Fibroblast of pulmonary artery (primary cell): ENCODE results near the gene SNPH.

Source experiments
- DNase-seq: peaks from one replicate; pipeline ENCODE4 v3.0.0-alpha.2; 2010; ENCODE audit warnings: low read depth
- H3K4me3 ChIP-seq: replicated peaks from 2 replicates; pipeline ENCODE4 v1.5.1; 2011; ENCODE audit warnings: low read depth, mild to moderate bottlenecking, control low read depth, low read length, moderate library complexity
- TF ChIP-seq, protein P1 (sequence below): IDR thresholded peaks from 2 replicates; pipeline ENCODE4 v1.5.1; 2011; ENCODE audit warnings: mild to moderate bottlenecking, control low read depth, low read length, inconsistent platforms; ENCODE audit errors: missing control alignments

SNPH gene

DNA sequence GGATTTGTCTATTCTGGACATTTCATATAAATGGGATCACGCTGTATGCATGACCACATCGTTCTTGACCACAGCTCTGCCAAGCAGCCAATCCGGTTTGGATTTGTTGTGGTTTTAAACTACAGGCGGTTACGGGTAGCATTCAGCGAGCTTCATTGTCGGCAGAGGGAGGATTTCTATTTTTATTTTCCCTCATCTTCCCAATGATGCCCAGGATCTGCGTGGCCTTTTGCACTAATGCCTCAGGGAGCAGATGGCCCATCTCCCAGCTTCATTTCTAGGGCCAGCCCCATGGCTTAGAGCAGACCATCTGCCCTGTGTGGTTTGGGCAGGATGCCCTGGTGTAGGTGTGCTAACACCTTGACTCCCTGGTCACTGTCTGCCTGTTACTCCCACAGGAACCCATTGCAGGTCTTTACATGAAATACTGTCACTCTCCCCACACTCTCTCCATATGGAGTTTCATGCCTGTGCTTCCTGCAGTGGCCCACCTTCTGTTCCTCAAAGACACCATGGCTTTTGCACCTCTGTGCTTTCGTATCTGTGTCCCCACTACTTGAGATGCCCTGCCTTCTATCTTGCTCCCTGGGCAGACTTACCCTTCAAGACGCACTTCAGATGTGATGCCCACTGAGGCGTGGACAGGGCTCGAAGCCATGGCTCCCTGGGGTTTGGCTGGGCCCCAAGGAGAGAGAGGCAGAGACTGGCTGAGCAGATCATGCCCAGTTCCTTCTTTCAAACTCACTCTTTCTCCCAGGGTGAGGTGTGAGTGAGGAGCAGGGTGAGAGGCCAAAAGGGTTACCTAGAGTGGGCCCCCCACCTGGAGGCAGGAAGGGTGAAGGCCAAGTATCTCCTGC lies 36.8 kb downstream of the SNPH start:
- no peak overlapping the region for H3K4me3 ChIP-seq
- no peak for DNase-seq
- TF ChIP-seq, protein P1, sequence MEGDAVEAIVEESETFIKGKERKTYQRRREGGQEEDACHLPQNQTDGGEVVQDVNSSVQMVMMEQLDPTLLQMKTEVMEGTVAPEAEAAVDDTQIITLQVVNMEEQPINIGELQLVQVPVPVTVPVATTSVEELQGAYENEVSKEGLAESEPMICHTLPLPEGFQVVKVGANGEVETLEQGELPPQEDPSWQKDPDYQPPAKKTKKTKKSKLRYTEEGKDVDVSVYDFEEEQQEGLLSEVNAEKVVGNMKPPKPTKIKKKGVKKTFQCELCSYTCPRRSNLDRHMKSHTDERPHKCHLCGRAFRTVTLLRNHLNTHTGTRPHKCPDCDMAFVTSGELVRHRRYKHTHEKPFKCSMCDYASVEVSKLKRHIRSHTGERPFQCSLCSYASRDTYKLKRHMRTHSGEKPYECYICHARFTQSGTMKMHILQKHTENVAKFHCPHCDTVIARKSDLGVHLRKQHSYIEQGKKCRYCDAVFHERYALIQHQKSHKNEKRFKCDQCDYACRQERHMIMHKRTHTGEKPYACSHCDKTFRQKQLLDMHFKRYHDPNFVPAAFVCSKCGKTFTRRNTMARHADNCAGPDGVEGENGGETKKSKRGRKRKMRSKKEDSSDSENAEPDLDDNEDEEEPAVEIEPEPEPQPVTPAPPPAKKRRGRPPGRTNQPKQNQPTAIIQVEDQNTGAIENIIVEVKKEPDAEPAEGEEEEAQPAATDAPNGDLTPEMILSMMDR: no peak

DNA sequence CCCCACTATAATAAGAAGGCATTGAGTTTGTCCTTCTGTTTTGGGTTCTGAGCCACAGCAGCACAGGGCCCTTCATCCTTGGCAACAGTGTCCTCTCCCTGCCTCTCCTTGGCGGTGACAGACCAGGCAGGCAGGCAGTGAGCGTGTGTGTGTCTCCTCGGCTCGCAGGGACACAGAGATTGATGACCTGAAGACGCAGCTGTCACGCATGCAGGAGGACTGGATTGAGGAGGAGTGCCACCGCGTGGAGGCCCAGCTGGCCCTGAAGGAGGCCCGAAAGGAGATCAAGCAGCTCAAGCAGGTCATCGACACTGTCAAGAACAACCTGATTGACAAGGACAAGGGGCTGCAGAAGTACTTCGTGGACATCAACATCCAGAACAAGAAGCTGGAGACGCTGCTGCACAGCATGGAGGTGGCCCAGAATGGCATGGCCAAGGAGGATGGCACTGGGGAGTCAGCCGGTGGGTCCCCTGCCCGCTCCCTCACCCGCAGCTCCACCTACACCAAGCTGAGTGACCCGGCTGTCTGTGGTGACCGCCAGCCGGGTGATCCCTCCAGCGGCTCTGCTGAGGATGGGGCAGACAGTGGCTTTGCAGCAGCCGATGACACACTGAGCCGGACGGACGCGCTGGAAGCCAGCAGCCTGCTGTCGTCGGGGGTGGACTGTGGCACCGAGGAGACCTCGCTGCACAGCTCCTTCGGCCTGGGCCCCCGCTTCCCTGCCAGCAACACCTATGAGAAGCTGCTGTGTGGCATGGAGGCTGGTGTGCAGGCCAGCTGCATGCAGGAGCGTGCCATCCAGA lies 38.8 kb downstream of the SNPH start:
- no peak for DNase-seq
- TF ChIP-seq, protein P1: no peak
- H3K4me3 ChIP-seq: no peak overlapping the region

DNA sequence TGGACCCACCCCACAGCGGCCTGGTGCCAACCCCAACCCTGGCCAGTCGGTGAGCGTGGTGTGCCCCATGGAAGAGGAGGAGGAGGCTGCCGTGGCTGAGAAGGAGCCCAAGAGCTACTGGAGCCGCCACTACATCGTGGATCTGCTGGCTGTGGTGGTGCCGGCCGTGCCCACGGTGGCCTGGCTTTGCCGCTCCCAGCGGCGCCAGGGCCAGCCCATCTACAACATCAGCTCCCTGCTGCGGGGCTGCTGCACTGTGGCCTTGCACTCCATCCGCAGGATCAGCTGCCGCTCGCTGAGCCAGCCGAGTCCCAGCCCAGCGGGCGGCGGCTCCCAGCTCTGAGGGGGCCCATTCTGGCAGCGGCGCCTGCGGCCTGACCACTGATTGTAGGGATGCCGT lies 39.6 kb downstream of the SNPH start:
- no peak overlapping the region for H3K4me3 ChIP-seq
- no peak for DNase-seq
- TF ChIP-seq, protein P1: no peak

DNA sequence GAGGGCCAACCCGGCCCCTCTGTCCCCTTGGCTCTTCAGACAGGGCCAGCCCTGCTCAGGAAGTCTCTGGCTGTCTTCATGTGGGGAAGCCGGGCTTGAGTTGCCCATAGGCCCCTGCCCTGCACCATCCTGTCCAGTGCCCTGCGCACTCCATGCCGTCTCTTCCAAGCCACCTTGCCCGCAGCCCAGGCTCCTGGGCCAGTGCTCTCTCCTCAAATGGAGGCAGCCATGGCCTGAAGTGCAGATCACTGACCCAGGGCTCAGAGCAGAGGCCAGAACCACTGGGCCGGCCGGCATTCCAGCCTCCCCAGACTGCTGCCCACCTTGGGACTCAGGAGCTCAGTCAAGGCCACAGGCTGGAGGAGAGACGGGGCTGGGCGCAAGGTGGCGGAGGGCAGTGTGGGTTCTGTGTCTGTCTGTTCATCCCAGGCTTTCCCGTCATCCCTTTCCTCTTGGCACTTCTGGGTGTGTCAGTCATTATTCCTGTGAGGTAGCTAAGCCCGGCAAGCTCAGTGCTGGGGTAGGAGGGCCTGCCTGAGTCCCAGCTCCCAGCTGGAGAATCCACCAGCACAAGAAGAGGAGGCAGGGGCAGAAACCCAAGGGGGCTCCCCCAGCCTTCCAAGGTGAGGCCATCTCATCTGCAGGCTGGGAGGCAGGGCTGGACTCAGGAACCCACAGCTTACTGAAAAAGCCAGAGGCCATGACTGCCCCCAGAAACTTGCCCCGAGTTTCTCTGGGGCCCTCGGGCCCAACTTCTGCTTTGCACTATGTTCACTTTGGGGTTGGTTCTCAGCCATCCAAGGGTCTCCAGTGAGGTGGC lies 40.4 kb downstream of the SNPH start:
- no peak overlapping the region for H3K4me3 ChIP-seq
- no peak for DNase-seq
- TF ChIP-seq, protein P1: no peak

DNA sequence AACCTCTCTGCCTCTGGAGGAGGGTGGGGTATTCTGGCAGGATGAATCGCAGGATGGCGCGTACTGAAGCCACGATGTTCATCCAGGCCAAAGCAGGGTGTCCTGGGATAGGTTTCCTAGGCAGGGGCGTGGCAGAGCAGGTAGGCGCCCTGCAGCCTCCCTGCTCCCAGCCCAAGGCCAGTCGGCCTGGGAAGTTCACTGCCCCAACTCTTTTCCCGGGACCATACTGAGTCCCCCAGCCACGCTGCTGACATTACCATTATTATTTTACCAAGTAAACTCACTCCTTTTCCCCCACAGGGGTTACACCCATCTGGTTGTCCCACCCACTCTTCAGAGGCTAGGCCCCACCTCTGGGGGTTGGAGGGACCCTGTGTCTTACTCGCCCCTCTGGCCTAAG lies 41.1 kb downstream of the SNPH start:
- TF ChIP-seq, protein P1: no peak
- DNase-seq: no peak
- H3K4me3 ChIP-seq: no peak overlapping the region

DNA sequence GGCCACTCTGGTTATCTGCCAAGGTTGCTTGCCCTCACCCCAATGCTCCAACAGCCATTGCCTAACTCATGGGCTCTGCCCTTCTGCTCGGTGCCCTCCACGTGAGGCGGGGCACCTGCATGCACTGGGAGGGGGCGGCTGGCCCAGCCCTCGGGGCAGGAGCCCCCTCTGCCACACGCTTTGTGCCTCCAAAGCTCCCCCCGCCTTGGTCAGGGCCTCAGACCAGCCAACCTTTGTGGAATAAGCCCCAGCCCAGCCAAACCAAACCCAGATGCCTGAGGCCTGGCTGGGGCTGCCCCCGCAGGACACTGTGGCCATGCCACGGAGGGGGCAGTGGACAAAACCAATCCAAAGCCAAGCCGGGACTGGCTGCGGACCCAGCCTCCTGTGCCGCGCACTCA lies 41.5 kb downstream of the SNPH start:
- DNase-seq: no peak
- no peak overlapping the region for H3K4me3 ChIP-seq
- TF ChIP-seq, protein P1: no peak
